Gastroesophageal sphincter (tissue), 3 donors: ENCODE results near the gene NLRP5.

Source experiments
- POLR2A ChIP-seq, 2 donors: fragments of 450-650 bp; IDR thresholded peaks; one replicate each; pipeline ENCODE4 v1.6.1; 2017; ENCODE audit warnings: antibody characterized with exemption in 2 of 2, mild to moderate bottlenecking in 2 of 2, moderate library complexity in 1 of 2
- TF ChIP-seq, protein P1 (sequence below), 4 experiments: fragments of 200-600 bp in 2 of 4; fragments of 450-650 bp in 2 of 4; sonication (generic) in 1 of 4; IDR thresholded peaks; one replicate each; pipeline ENCODE4 v1.5.1; 2017 to 2019; ENCODE audit warnings: antibody characterized with exemption in 4 of 4, mild to moderate bottlenecking in 2 of 4, moderate library complexity in 2 of 4

DNA sequence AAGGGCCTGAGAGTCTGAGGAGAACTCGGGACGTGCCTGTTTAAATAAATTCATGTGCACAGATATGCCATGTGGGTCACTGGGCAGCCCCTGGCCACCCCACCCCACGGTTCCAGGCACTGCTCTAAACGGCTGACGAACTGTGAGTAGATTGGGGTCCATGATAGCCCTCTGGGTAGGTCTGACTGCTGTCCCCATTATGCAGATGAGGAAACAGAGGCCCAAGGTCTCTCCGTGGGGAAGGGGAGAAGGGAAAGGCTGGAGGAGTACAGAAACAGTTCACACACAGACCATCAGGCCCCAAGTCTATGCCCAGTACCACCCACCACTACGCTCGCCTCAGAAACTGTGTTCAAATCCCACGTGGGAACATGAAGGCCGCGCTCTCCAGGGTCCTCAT, 120.4 kb downstream of the NLRP5 start:
- TF ChIP-seq, protein P1, sequence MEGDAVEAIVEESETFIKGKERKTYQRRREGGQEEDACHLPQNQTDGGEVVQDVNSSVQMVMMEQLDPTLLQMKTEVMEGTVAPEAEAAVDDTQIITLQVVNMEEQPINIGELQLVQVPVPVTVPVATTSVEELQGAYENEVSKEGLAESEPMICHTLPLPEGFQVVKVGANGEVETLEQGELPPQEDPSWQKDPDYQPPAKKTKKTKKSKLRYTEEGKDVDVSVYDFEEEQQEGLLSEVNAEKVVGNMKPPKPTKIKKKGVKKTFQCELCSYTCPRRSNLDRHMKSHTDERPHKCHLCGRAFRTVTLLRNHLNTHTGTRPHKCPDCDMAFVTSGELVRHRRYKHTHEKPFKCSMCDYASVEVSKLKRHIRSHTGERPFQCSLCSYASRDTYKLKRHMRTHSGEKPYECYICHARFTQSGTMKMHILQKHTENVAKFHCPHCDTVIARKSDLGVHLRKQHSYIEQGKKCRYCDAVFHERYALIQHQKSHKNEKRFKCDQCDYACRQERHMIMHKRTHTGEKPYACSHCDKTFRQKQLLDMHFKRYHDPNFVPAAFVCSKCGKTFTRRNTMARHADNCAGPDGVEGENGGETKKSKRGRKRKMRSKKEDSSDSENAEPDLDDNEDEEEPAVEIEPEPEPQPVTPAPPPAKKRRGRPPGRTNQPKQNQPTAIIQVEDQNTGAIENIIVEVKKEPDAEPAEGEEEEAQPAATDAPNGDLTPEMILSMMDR (IDR thresholded peaks at IDR 0.05): no peak
- TF ChIP-seq POLR2A (IDR thresholded peaks at IDR 0.05): no peak
